CD1c-positive myeloid dendritic cell (primary cell): ENCODE measurements around the gene KIAA0319L.
A peak's percentile ranks its signal among the peaks of the same experiment; 100 is the strongest.

Experiments used
- DNase-seq: peaks from one replicate; pipeline ENCODE4 v3.0.0-alpha.2; 2016; ENCODE audit errors: extremely low spot score

Gene KIAA0319L

GRCh38 chr1:35537806-35538205, 19.4 kb downstream of the KIAA0319L start:
- DNase-seq = no peak

- no peak for DNase-seq
These were observed 20.5 kb downstream of the KIAA0319L start for GRCh38 chr1:35536556-35537162.

- DNase-seq = no peak
These were observed 22.0 kb downstream of the KIAA0319L start for GRCh38 chr1:35535243-35535642.

GRCh38 chr1:35533586-35533985, 23.6 kb downstream of the KIAA0319L start:
- DNase-seq = no peak

- DNase-seq = no peak
These were observed 24.5 kb downstream of the KIAA0319L start for GRCh38 chr1:35532497-35533223.

- DNase-seq = no peak
These were observed 25.8 kb downstream of the KIAA0319L start for GRCh38 chr1:35531368-35531767.

- no peak for DNase-seq
These were observed 26.3 kb downstream of the KIAA0319L start for GRCh38 chr1:35530946-35531345.

GRCh38 chr1:35530168-35530567, 27.0 kb downstream of the KIAA0319L start:
- no peak for DNase-seq

GRCh38 chr1:35524106-35524505, 33.1 kb downstream of the KIAA0319L start:
- no peak for DNase-seq

GRCh38 chr1:35519432-35519831, 37.8 kb downstream of the KIAA0319L start:
- DNase-seq = no peak

- no peak for DNase-seq
These were observed 39.0 kb downstream of the KIAA0319L start for GRCh38 chr1:35518183-35518582.

GRCh38 chr1:35511305-35511704, 45.9 kb downstream of the KIAA0319L start:
- no peak for DNase-seq

GRCh38 chr1:35509558-35509957, 47.6 kb downstream of the KIAA0319L start:
- DNase-seq = no peak

- no peak for DNase-seq
These were observed 49.3 kb downstream of the KIAA0319L start for GRCh38 chr1:35507947-35508346.

- no peak for DNase-seq
These were observed 50.0 kb downstream of the KIAA0319L start for GRCh38 chr1:35506960-35507912.

GRCh38 chr1:35505911-35506798, 51.0 kb downstream of the KIAA0319L start:
- peak; percentile 3 for DNase-seq

- DNase-seq = no peak
These were observed 55.0 kb downstream of the KIAA0319L start for GRCh38 chr1:35502242-35502641.

GRCh38 chr1:35500439-35500838, 56.8 kb downstream of the KIAA0319L start:
- DNase-seq = no peak

GRCh38 chr1:35499652-35500176, 57.5 kb downstream of the KIAA0319L start:
- DNase-seq = no peak

GRCh38 chr1:35499231-35499630, 58.0 kb downstream of the KIAA0319L start:
- no peak for DNase-seq

GRCh38 chr1:35497571-35497970, 59.6 kb downstream of the KIAA0319L start:
- no peak for DNase-seq
